ENCODE results near the gene GPR78.

- TF ChIP-seq EZH2phosphoT487 (IDR thresholded peaks at IDR 0.05; ENCODE audit: insufficient read depth, low read depth): no peak
- TF ChIP-seq EZH2 (IDR thresholded peaks at IDR 0.05; ENCODE audit: insufficient read depth, poor library complexity, severe bottlenecking): no peak
These were observed 20.9 kb downstream of the GPR78 start for GRCh38 chr4:8601086-8601485.
